ENCODE measurements around the gene GFOD1.

The GFOD1 gene

DNA sequence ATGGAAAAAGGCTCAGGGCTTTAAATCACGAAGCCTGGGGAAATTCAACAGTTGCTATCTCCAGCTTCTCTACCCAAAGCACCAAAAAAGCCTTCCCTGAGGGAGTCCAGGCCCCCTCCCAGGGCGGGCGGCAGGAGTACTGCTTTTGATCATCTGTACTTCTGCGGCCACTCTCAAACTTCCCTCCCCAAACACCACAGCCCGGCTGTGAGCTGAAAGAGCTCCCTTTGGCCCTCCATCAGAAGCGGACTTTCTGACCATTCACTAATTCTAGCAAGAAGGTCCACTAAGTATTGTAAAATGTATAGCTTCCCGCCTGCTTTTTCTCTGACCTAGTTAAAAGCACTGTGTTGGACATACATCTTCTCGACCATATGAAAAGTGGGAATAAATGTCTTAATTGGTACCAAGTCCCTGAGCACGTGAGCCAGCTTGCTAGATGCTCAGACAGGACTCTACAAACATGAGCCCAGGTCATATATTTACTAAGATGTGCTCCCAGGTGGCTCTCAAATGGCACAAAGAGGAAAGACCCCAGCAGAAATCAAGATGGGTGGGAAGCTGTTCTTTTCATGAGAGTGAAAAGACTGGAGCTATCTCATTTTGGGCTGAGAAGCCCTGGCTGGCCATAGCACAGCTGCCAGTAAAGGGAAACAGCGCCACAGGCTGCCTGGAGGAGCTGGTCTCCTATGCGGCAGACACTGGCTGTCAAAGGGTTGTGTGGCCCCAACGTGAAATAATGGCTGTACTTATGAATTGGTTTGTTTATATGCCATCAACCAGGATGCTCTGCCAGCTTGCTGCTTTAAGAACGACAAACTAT is 58.6 kb downstream of the GFOD1 start:
- no peak overlapping the region for H3K27ac ChIP-seq (ENCODE audit: low read depth, low read length)
- H3K4me3 ChIP-seq (ENCODE audit: low read depth, low read length), result no peak overlapping the region
- H3K4me1 ChIP-seq (ENCODE audit: control insufficient read depth, insufficient read depth, low read length), result peaks cover 48% of the 10 kb centered on the region
- H3K27me3 ChIP-seq (ENCODE audit: control insufficient read depth, insufficient read depth, low read length), result no peaks in the 10 kb centered on the region
- H3K9me3 ChIP-seq (ENCODE audit: control insufficient read depth, insufficient read depth, low read depth, low read length), result no peaks in the 10 kb centered on the region
- no peak overlapping the region for H3K9ac ChIP-seq (ENCODE audit: low read length)
- H3K36me3 ChIP-seq (ENCODE audit: control insufficient read depth, insufficient read depth, low read length), result no peaks in the 10 kb centered on the region

DNA sequence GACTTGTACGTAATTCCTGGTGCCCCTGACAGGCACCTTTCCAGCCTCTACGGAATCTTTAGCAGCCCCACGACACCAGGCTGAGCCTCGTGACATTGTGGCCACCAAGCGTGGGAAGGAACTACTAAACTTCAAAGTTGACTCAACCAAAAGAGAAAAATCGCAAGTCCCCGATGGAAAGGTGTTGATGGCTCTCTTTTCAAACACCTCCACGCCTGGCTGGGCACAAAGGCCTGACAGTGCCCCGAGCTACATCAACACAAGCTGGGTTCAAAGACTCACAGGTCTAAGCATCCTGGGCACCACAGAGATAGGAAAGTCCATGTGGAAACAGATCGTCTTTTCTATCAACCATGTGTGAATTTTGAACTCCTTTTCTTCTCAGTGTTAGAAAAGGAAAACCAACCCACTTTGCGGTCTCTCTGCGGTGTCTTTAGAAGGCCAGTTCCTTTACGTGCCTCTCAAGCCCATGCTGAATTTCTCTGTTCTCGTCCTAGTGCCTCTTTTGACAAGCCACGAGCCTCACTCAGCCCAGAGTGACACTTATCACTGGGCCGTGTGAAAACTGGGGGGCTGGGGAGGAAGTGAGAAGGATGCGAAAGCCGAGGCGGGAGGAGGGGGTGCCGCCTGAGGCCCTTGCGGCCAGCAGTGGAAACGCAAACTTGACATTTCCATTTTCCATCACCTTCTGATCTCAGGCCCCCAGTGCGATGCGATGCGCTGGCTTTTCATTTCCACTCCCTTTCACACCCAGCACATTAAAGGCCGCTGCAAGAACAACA is 59.4 kb downstream of the GFOD1 start:
- Histone ChIP-seq H3K27me3 (ENCODE audit: control insufficient read depth, insufficient read depth, low read length) (no peaks in the 10 kb centered on the region), H3K27ac (ENCODE audit: low read depth, low read length) (no peak overlapping the region; the same call in 1 of the 2 replicates), H3K4me1 (ENCODE audit: control insufficient read depth, insufficient read depth, low read length) (peaks cover 55% of the 10 kb centered on the region), H3K4me3 (ENCODE audit: low read depth, low read length) (no peak overlapping the region), H3K9me3 (ENCODE audit: control insufficient read depth, insufficient read depth, low read depth, low read length) (no peaks in the 10 kb centered on the region), H3K9ac (ENCODE audit: low read length) (peak overlapping the region; percentile 1), H3K36me3 (ENCODE audit: control insufficient read depth, insufficient read depth, low read length) (no peaks in the 10 kb centered on the region)

DNA sequence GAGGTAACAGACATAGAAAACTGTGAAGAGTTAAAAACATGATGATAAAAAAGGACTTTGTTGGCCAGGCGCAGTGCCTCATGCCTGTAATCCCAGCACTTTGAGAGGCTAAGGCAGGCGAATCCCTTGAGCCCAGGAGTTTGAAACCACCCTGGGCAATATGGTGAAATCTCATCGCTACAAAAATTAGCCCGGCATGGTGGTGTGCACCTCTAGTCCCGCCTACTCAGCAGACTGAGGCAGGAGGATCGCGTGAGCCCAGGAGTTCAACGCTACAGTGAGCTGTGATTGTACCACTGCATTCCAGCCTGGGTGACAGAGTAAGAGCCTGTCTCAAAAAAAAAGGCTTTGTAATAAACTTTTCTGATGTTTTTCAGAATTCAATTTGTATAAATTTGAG is 60.1 kb downstream of the GFOD1 start:
- Histone ChIP-seq H3K9me3 (ENCODE audit: control insufficient read depth, insufficient read depth, low read depth, low read length) (no peaks in the 10 kb centered on the region), H3K27ac (ENCODE audit: low read depth, low read length) (no peak overlapping the region; the same call in 1 of the 2 replicates), H3K4me3 (ENCODE audit: low read depth, low read length) (no peak overlapping the region), H3K27me3 (ENCODE audit: control insufficient read depth, insufficient read depth, low read length) (no peaks in the 10 kb centered on the region), H3K36me3 (ENCODE audit: control insufficient read depth, insufficient read depth, low read length) (no peaks in the 10 kb centered on the region), H3K9ac (ENCODE audit: low read length) (no peak overlapping the region), H3K4me1 (ENCODE audit: control insufficient read depth, insufficient read depth, low read length) (peaks cover 58% of the 10 kb centered on the region)

- H3K4me1 ChIP-seq (ENCODE audit: control insufficient read depth, insufficient read depth, low read length), result peaks cover 62% of the 10 kb centered on the region
- no peaks in the 10 kb centered on the region for H3K36me3 ChIP-seq (ENCODE audit: control insufficient read depth, insufficient read depth, low read length)
- H3K9me3 ChIP-seq (ENCODE audit: control insufficient read depth, insufficient read depth, low read depth, low read length), result no peaks in the 10 kb centered on the region
- no peaks in the 10 kb centered on the region for H3K27me3 ChIP-seq (ENCODE audit: control insufficient read depth, insufficient read depth, low read length)
- no peak overlapping the region for H3K27ac ChIP-seq (ENCODE audit: low read depth, low read length)
- no peak overlapping the region for H3K4me3 ChIP-seq (ENCODE audit: low read depth, low read length)
- peak overlapping the region; percentile 22 for H3K9ac ChIP-seq (ENCODE audit: low read length)
Observed at GRCh38 chr6:13425943-13426931, 61.2 kb downstream of the GFOD1 start.

GRCh38 chr6:13425270-13425873 is 62.0 kb downstream of the GFOD1 start:
- H3K27me3 ChIP-seq (ENCODE audit: control insufficient read depth, insufficient read depth, low read length), result no peaks in the 10 kb centered on the region

DNA sequence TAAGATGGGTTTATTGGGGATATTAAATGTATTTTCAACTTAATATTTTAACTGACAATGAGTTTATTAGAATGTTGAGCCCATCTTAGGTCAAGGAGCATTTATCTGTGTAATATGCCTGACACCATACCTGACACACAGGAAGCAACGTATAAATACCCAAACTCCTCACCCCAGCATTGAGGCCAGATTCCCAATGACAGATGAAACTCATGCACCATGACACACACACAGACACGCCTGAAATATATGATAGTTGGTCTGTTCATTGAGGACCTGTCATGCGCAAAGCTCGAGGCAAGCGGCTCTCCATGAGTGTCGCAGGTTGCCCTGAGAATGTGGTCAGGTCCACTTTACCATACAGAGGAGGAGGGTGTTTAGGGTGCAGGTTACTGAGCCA is 64.1 kb downstream of the GFOD1 start:
- Histone ChIP-seq H3K36me3 (ENCODE audit: control insufficient read depth, insufficient read depth, low read length) (no peaks in the 10 kb centered on the region), H3K9ac (ENCODE audit: low read length) (peak overlapping the region; percentile 10), H3K9me3 (ENCODE audit: control insufficient read depth, insufficient read depth, low read depth, low read length) (no peaks in the 10 kb centered on the region), H3K4me3 (ENCODE audit: low read depth, low read length) (no peak overlapping the region), H3K4me1 (ENCODE audit: control insufficient read depth, insufficient read depth, low read length) (peaks cover 66% of the 10 kb centered on the region), H3K27me3 (ENCODE audit: control insufficient read depth, insufficient read depth, low read length) (no peaks in the 10 kb centered on the region), H3K27ac (ENCODE audit: low read depth, low read length) (peak overlapping the region; percentile 92)

More at GRCh38 chr6:13425270-13425873, 62.0 kb downstream of the GFOD1 start:
- Histone ChIP-seq H3K4me1 (ENCODE audit: control insufficient read depth, insufficient read depth, low read length) (peaks cover 70% of the 10 kb centered on the region), H3K27ac (ENCODE audit: low read depth, low read length) (no peak overlapping the region), H3K9ac (ENCODE audit: low read length) (no peak overlapping the region), H3K4me3 (ENCODE audit: low read depth, low read length) (no peak overlapping the region), H3K9me3 (ENCODE audit: control insufficient read depth, insufficient read depth, low read depth, low read length) (no peaks in the 10 kb centered on the region), H3K36me3 (ENCODE audit: control insufficient read depth, insufficient read depth, low read length) (no peaks in the 10 kb centered on the region)

DNA sequence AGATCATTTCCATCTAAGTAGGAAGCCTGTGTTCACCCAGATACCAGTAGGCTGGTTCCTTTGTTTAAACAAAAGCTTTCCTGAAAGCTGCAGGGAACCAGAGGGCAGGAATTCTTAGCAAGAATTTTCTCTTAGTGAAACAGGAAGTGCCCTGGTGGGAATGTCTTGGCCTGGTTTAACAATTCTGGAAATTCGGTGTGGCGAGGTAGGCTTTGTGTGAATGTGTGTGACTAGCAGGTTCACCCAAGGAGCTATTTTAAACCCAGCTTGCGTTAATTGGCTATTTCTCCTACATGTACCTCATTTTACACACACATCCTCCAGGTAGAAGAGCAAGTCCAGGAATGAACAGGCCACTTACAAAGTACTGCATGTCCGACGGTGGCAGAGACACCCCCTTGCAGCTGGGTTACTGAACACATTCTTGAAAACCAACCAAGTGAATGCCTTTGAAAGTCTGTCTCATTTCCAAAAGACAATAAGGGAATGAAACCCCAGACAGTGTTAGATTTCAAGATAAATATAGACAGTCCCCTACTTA is 64.6 kb downstream of the GFOD1 start:
- peak overlapping the region; percentile 54 for H3K9ac ChIP-seq (ENCODE audit: low read length)
- peaks cover 61% of the 10 kb centered on the region for H3K4me1 ChIP-seq (ENCODE audit: control insufficient read depth, insufficient read depth, low read length)

GRCh38 chr6:13421425-13422059 is 65.9 kb downstream of the GFOD1 start:
- H3K9me3 ChIP-seq (ENCODE audit: control insufficient read depth, insufficient read depth, low read depth, low read length), result no peaks in the 10 kb centered on the region
- peak overlapping the region; percentile 92 for H3K27ac ChIP-seq (ENCODE audit: low read depth, low read length)
- no peaks in the 10 kb centered on the region for H3K27me3 ChIP-seq (ENCODE audit: control insufficient read depth, insufficient read depth, low read length)
- peak overlapping the region; percentile 54 for H3K9ac ChIP-seq (ENCODE audit: low read length)
- H3K4me3 ChIP-seq (ENCODE audit: low read depth, low read length), result no peak overlapping the region
- H3K4me1 ChIP-seq (ENCODE audit: control insufficient read depth, insufficient read depth, low read length), result peaks cover 49% of the 10 kb centered on the region
- H3K36me3 ChIP-seq (ENCODE audit: control insufficient read depth, insufficient read depth, low read length), result no peaks in the 10 kb centered on the region

More for the DNA sequence above, 64.6 kb downstream of the GFOD1 start:
- Histone ChIP-seq H3K27me3 (ENCODE audit: control insufficient read depth, insufficient read depth, low read length) (no peaks in the 10 kb centered on the region), H3K36me3 (ENCODE audit: control insufficient read depth, insufficient read depth, low read length) (no peaks in the 10 kb centered on the region), H3K27ac (ENCODE audit: low read depth, low read length) (peak overlapping the region; percentile 92), H3K4me3 (ENCODE audit: low read depth, low read length) (no peak overlapping the region), H3K9me3 (ENCODE audit: control insufficient read depth, insufficient read depth, low read depth, low read length) (no peaks in the 10 kb centered on the region)

- no peak overlapping the region for H3K4me3 ChIP-seq (ENCODE audit: low read depth, low read length)
- no peaks in the 10 kb centered on the region for H3K9me3 ChIP-seq (ENCODE audit: control insufficient read depth, insufficient read depth, low read depth, low read length)
- peaks cover 41% of the 10 kb centered on the region for H3K4me1 ChIP-seq (ENCODE audit: control insufficient read depth, insufficient read depth, low read length)
- no peaks in the 10 kb centered on the region for H3K27me3 ChIP-seq (ENCODE audit: control insufficient read depth, insufficient read depth, low read length)
- 0 out of 2 replicates have a peak overlapping the region, but pooled peaks have one; percentile 1 for H3K27ac ChIP-seq (ENCODE audit: low read depth, low read length)
- no peaks in the 10 kb centered on the region for H3K36me3 ChIP-seq (ENCODE audit: control insufficient read depth, insufficient read depth, low read length)
- no peak overlapping the region for H3K9ac ChIP-seq (ENCODE audit: low read length)
Observed at GRCh38 chr6:13420269-13420668, 67.1 kb downstream of the GFOD1 start.
